ENCODE measurements around the gene CR2.

The CR2 gene

GRCh38 chr1:207510444-207510843 is 56.3 kb downstream of the CR2 start:
- no peak overlapping the region for H3K4me3 ChIP-seq (ENCODE audit: low read depth, low read length)
- H3K79me2 ChIP-seq = no peaks in the 10 kb centered on the region
- H3K4me1 ChIP-seq = no peaks in the 10 kb centered on the region
- TF ChIP-seq CTCF (IDR thresholded peaks at IDR 0.05) = no peak
- H3K27ac ChIP-seq = no peak overlapping the region
- H2AFZ ChIP-seq = no peak overlapping the region
- no peaks in the 10 kb centered on the region for H3K9me3 ChIP-seq (ENCODE audit: control insufficient read depth, low read length)
- H3K4me2 ChIP-seq (ENCODE audit: low read length) = no peak overlapping the region
- H3K27me3 ChIP-seq (ENCODE audit: control insufficient read depth, insufficient read depth, low read length) = no peaks in the 10 kb centered on the region
- no peaks in the 10 kb centered on the region for H3K36me3 ChIP-seq (ENCODE audit: control insufficient read depth, insufficient read depth, low read length)
- H3K9ac ChIP-seq = no peak overlapping the region

GRCh38 chr1:207514890-207515289 is 60.8 kb downstream of the CR2 start:
- Histone ChIP-seq H3K9ac (no peak overlapping the region), H2AFZ (no peak overlapping the region), H3K4me2 (ENCODE audit: low read length) (no peak overlapping the region), H3K36me3 (ENCODE audit: control insufficient read depth, insufficient read depth, low read length) (no peaks in the 10 kb centered on the region), H3K9me3 (ENCODE audit: control insufficient read depth, low read length) (no peaks in the 10 kb centered on the region), H3K27ac (no peak overlapping the region), H3K4me1 (no peaks in the 10 kb centered on the region), H3K4me3 (ENCODE audit: low read depth, low read length) (no peak overlapping the region), H3K27me3 (ENCODE audit: control insufficient read depth, insufficient read depth, low read length) (no peaks in the 10 kb centered on the region), H3K79me2 (no peaks in the 10 kb centered on the region)
- no peak for TF ChIP-seq CTCF (IDR thresholded peaks at IDR 0.05)

DNA sequence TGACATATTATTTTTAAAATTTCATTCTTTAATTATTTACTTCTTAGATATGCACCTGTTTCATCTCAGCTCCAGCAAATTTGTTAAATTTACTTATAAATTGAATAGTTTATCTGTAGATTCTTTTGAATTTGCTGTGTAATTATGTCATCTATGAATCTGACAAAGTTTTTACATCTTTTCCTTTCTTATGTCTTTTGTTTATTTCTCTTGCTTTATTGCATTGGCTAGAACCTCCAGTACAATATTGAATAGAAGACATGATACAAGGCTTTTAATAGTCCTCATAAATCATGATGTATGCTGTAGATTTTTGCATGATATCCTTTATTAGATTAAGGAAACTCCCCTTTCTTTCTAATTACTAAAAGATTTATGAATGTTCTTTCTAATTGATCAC is 62.6 kb downstream of the CR2 start:
- no peaks in the 10 kb centered on the region for H3K4me1 ChIP-seq
- H3K4me2 ChIP-seq (ENCODE audit: low read length) = no peak overlapping the region
- H3K9me3 ChIP-seq (ENCODE audit: control insufficient read depth, low read length) = no peaks in the 10 kb centered on the region
- no peak overlapping the region for H3K9ac ChIP-seq
- no peak for TF ChIP-seq CTCF (IDR thresholded peaks at IDR 0.05)
- no peaks in the 10 kb centered on the region for H3K79me2 ChIP-seq
- H3K36me3 ChIP-seq (ENCODE audit: control insufficient read depth, insufficient read depth, low read length) = no peaks in the 10 kb centered on the region
- H2AFZ ChIP-seq = no peak overlapping the region
- H3K27ac ChIP-seq = no peak overlapping the region
- H3K27me3 ChIP-seq (ENCODE audit: control insufficient read depth, insufficient read depth, low read length) = no peaks in the 10 kb centered on the region
- no peak overlapping the region for H3K4me3 ChIP-seq (ENCODE audit: low read depth, low read length)

DNA sequence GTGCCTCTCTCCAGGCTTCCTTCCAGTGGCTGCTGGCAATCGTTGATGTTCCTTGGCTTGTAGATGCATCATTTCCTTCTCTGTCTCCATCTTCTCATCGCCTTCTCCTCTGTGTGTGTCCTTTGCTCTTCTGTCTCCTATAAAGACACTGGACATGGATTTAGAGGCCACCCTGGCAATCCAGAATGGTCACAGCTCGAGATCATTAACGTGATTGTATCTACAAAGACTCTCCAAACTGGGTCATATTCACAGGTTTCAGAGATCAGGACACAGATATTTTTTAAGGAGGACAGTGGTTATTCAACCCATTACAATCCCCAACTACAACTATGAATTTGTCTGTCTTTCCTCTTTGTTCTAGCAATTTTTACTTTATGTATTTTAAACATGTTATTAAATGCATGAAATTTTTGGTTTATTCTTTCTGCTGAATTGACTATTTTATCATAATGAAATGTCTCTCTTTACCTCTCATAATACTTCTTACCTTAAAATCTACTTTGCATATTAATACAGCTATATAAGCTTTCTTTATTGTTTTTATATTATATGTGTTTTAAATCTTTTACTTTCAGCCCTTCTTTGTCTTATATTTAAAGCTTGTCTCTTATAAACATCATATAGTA is 64.6 kb downstream of the CR2 start:
- no peak for TF ChIP-seq CTCF (IDR thresholded peaks at IDR 0.05)
- no peak overlapping the region for H3K27ac ChIP-seq

More for the DNA sequence above, 64.6 kb downstream of the CR2 start:
- H2AFZ ChIP-seq = no peak overlapping the region
- no peak overlapping the region for H3K9ac ChIP-seq
- no peaks in the 10 kb centered on the region for H3K9me3 ChIP-seq (ENCODE audit: control insufficient read depth, low read length)
- no peaks in the 10 kb centered on the region for H3K36me3 ChIP-seq (ENCODE audit: control insufficient read depth, insufficient read depth, low read length)
- H3K4me2 ChIP-seq (ENCODE audit: low read length) = no peak overlapping the region
- H3K4me1 ChIP-seq = no peaks in the 10 kb centered on the region
- H3K4me3 ChIP-seq (ENCODE audit: low read depth, low read length) = no peak overlapping the region
- H3K79me2 ChIP-seq = no peaks in the 10 kb centered on the region
- no peaks in the 10 kb centered on the region for H3K27me3 ChIP-seq (ENCODE audit: control insufficient read depth, insufficient read depth, low read length)

Measured in parathyroid adenoma (tissue), 2 donors.